GM21723 (cell line): ENCODE results near the gene CFI.

Experiments
- ATAC-seq: cut with Tn5 transposase; IDR thresholded peaks from one replicate; pipeline ENCODE4 v1.9.1; 2021; ENCODE audit warnings: mild to moderate bottlenecking, moderate library complexity; ENCODE audit not compliant: unreplicated experiment

CFI gene

DNA sequence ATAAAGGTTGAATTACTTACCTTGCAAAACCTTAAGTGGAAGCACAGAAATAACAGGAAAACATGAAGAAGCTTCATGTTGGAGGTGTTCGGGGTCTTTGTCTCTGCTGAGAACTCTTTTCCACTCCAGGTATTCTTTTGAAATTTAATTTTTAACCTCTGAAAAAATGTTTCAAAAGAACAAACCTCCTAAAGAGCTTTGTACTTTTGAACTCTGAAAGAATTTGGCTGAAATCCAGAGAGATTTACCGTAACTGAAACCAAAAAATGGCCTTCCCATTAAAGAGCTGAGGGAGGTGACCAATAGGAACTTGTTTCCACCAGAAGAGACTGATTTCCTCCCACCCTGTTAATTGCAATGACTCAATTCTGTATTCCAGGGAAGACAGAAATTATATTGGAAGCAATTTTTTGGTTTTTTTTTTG lies at the start of gene CFI:
Gene CFI, minus strand, starts transcription at position 105 of the 425 bp plus-strand sequence. Its CDS starts 28 bp downstream, at position 77.
- no peak for ATAC-seq

DNA sequence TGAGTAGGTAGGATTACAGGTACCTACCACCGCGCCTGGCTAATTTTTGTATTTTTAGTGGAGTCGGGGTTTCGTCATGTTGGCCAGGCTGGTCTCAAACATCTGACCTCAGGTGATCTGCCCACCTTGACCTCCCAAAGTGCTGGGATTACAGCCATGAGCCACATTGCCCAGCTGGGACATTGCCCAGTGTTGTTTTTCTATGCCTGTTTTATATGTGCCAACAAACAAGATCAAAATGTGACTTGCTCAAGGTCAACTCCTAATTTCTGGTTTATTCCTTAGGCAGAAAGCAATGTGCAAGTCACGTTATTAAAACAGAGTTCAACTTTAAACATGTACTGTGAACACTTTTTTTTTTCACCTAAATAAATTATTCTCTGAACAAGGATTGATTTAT lies 48.8 kb upstream of the CFI start:
- ATAC-seq, result no peak

DNA sequence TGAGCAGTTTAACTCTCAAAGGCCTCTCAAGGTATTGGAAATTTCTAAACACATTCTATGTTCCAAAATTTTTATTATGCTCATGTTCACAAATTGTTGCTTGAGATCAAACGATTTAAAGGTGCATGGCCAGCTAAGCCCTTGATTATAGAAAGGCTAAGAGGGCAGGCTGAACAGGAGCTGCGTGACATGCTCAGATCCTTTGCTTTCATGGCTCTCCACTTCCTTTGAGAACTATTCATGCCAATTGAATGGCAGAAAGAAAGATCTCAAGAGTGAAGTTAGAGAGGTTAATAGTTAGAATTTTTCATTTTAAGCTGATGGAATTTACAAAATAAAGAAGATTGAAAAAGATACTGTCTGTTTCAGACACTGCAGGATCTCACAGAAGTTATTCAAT lies 46.7 kb upstream of the CFI start:
- ATAC-seq, result no peak

DNA sequence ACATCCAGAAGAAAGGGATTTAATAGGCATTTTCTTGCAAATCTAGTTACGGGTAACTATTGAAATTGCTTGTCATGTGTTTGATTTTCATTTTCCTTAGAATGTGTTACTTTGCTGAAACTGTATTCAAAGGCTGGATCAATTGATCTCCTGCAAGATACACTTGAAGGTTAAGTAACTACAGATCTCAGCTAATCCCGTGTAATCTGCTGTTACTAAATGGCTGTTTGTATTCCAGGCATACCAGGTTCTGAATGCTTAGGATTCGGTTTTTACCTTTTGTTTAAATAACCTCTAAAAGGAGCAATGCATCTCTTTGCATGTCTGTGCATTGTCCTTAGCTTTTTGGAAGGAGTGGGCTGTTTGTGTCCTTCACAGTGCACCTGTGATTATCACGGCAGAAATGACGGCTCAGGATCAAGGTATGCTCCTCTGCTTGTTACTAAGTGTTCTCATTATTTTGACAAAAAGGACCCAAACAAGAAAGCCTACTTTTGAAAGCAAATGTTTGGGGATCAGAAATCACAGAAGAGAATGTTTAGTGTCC lies 46.2 kb upstream of the CFI start, which contains the start of gene LRIT3:
Gene LRIT3, plus strand, starts transcription at position 212 of the 547 bp plus-strand sequence. Its CDS starts 95 bp downstream, at position 307.
- no peak for ATAC-seq

DNA sequence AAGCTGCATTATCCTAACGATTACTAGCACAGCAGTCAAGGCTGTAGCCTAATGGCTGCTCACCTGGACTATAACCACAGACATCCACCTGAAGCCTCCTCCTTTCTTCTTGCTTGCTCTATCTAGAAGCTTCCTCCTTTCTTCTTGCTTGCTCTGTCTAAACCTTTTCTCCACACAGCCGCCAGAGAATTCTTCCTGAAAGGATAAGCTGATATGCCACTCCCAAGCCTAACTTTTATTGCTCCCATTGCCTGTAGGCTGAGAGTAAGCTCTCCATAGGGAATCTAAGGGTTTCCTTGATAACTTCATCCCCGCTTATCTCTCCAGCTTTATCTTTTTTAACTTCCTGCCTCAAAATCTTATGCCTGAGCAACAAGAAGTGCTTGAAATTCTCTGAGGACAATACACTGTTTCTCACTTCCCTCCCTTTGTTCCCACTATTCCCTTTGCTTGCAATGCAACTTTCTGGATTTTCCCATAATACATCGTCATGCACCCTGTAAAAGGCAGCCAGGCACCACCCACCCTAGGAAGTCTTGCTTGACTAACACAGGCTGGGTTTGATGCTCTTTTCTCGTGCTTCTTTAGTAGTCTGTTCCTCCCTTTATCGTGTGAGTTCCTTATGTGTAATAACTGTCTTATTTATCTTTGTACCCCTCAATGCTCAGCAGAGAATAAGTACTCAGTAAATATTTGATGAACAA lies 44.7 kb upstream of the CFI start:
- ATAC-seq, result no peak

DNA sequence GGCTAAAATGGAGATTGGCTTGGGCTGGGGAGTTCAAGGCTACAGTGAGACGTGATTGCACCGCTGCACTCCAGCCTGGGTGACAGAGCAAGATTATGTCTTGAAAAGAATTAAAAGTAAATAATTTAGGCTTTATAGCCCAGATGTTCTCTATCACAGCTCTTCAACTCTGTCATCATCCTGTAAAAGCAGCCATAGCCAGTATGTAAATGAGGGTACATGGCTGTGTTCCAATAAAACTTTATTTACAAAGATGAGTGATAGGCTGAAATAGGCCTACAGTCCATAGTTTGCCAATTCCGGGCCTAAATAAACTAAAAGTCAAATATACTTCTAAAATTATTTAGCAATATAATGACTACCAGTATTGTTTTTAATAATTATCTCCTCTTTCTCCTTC lies 35.2 kb upstream of the CFI start:
- ATAC-seq, result no peak

DNA sequence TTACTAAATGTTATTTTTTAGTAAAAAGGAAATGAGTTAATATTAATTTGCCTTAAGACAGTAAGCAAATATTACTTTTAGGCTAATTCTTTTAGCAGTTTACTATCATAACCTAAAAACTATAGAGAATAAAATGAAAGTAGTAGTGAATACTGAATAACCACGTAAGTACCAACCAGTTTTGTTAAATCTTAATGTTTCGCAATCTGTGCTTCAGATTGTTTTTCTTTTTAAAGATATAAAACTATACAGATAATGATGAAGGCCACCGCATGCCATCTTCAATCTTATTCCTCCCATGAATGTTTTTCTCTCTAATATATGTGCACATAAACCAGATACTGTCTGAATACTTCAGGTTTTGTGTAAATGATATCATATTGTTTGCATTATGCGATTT lies 32.0 kb upstream of the CFI start:
- no peak for ATAC-seq

DNA sequence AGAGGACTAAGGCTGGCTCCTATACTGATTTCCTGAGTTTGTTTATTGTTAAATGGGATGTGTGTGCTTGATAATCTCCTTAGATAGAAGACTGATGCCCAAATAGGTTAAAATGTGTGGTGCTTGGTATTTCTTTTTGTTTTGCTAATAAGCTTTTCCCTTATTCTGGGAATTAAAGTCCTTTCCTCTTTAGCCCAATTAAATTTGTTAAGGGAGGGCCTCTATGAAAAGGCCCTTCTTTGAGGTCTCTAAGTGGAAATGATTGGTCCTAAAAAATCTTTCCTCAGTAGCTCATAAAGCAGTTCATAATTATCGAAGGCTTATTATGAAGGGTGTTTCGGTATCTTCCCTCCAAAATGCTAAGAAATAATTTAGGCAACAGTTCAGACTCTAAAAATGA lies 25.9 kb upstream of the CFI start, which contains the start of gene RRH:
Gene RRH, plus strand, starts transcription at position 301 of the 400 bp plus-strand sequence. Its CDS starts 56 bp downstream, at position 357.
- ATAC-seq, result no peak

DNA sequence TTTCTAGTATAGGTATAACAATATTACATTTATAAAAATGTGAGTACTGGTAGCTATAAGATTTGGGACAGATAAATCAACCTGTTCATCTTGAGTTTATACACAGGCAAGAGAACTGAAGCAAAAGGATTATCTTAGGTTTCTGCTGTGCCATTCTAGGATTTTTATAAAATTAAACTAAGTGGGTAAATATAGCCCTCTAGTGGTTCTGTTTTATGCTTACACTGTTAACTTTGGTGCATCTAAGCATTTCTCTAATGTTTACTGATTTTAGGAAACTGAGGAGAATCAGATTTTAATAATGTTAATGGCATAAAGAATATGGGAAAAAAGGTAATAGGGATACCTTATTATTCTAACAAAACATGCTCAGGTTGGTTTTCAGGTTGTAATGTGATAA lies 24.9 kb upstream of the CFI start:
- ATAC-seq, result peak; percentile 77

DNA sequence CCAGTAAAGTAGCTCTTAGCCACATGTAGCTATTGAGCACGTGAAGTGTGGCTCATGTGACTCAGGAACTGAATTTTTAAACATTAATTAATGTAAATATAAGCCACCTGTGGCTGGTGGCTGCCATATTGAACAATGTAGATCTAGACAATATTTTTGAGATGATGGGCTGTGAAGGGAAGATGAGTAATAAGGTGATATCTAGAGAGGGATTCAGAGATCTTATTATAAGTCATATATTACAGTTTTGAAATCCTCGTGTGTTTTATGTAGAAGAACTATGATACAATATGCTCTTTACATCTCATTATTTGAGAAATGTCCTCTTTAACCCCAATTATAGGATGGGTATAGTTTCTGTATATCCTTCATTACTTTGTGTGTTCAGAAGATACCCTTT lies 19.4 kb upstream of the CFI start:
- no peak for ATAC-seq

DNA sequence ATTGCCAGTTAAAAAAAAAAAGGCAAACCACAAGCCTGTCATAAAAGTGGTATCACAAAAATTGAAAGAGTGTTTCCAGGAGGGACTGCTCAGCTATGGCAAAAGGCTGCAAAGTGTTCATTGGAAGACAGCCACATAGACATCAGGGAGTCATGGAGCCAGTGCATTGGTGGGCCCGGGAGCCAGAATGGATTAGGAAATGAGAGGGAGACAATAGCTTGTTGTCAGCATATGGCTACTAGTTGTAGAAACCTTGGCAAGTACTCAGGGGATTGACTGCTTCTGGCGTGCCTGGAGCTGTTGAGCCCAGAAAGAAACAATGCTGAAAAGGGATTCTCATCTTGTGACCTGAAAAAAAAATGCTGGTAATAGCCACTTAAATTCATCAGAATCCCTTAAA lies 18.8 kb upstream of the CFI start:
- no peak for ATAC-seq

DNA sequence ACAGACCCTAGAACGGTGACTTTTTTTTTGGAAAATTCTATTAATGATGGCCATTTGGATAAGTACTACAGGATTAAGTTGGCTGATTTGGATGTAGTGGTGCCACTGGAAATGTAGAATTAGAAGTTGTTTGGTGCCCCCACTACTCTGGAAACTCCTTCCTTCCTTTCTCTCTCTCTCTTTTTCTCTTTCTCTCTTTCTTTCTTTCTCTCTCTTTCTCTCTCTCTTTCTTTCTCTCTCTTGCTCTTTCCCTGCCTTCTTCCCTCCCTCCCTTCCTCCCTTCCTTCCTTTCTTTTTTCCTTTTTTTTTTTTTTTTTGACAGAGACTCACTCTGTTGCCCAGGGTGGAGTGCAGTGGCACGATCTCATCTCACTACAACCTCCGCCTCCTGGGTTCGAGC lies 16.5 kb upstream of the CFI start:
- ATAC-seq, result no peak

DNA sequence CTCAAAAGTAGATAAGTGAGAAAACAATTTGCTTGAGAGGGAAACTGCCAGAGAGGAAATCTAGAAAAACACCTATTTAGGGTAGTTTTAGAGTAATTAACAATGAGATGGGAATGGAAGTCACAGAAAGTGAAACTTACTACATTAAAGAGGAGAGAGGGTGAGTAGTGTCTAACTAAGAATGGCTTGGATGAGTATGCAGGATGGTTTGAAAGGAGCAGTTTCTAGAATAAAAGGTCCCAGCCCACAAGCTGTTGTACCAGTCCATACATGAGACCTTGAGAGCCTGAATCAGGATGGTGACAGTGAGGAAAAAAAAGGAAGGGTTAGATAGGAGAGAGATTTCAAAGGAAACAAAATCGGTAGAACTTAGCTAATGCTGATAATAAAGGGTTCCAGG lies 15.1 kb upstream of the CFI start:
- no peak for ATAC-seq

DNA sequence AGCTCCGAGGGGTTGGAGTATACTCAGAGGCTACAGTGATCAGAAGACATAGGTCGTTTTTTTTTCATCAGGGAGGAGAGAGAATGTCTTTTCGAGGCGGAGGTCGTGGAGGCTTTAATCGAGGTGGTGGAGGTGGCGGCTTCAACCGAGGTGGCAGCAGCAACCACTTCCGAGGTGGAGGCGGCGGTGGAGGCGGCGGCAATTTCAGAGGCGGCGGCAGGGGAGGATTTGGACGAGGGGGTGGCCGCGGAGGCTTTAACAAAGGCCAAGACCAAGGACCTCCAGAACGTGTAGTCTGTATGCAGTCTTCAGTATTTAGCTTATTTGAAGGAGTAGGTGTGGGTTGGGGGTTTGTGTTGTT lies 14.3 kb upstream of the CFI start:
- ATAC-seq, result no peak

DNA sequence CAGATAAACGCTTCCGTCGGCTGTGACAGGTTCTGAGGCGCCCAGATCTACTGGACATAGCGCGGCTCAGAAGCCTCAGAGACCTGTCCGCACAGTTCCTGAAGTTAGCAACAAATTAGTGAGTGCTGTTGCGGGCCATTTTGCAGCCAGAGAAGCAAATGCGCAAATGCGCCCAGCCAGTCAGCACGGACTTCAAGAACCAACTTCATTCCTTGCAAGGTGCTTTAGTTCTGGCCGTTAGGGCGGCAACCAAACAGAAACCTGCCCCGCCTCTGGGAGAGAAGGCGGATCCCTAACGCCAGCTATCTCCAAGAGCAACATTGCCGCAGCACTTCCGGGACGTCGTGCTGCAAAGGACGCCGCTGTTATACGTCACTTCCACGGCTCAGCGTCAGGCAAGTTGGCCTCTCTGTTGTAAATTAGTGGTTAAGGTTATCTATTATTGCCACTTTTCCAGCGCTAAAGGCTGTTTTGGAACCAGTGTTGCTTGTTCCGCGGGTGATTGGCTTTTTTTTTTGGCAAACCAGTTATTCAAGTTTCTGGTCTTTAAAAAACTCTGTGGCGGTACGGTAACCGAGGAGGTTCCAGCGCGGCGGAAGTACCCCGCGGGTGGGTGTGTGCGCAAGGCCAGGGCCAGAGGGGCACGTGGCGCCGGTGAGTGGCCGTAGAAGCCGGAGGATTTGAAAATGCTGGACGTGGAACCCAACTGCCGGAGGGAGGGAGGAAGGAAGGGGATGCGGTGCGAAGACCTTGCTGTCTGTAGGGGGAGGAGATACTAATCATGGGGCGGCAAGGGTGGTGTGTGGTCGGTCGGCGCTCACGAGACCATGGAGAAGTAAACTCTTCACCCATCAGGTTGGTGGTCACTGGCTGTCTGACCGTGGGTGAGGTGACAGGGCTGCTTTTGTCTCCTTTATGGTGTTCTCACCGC lies 13.6 kb upstream of the CFI start, which contains the start of gene GAR1:
Gene GAR1, plus strand, starts transcription at position 612 of the 931 bp plus-strand sequence. CDS start 403 bp downstream, outside the sequence.
- ATAC-seq, result peak; percentile 99

DNA sequence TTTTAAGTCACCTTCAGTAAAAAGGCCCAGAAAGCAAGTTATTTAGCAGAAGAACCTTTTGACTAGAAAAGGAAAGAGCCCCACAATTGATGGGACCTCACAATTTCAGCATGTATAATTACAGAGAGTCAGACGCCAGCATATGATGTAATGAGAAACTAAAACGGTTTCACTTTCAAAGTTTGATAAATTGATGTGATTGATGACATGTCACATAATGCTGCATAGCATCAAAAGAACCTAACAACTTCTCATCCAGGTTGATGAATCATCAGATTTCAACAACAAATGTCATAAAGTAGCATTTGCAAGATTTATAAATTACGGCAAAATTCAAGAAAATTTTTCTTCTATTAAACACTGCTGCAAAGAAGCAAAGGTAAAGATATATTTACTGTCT lies 9.9 kb upstream of the CFI start:
- no peak for ATAC-seq

DNA sequence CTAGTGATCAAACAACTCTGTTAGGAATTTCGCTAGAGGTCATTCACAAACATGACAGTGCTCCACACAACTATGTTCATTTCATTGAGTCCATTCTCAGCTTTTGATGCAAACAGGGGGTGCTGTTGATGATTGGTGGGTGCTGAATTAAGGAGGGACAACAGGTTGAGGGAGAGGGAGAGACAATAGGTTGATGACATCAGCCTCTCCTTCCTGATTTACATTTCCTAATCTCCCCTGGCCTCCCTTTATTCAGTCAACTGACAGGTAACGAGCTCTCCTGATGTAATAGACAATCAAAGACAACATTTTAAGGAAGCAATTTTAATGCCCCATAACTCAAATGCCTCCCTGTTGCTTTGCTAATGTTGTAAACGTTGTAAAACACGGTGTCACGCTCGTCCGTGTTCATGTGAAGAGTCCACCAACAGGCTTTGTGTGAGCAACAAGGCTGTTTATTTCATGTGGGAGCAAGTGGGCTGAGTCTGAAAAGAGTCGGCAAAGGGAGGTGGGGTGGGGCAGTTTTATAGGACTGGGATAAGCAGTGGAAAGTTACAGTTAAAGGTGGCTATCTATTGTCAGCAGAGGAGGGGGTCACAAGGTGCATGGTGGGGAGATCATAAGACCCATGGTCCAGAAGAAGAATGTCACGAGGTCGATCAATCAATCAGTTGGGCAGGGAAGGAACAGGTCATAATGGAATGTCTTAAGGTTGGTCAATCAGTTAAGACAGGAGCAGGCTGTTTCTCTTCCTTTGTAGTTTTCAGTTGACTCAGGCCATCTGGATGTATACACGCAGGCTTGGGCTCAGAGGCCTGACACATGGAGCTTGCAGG lies 9.0 kb upstream of the CFI start:
- ATAC-seq, result no peak

DNA sequence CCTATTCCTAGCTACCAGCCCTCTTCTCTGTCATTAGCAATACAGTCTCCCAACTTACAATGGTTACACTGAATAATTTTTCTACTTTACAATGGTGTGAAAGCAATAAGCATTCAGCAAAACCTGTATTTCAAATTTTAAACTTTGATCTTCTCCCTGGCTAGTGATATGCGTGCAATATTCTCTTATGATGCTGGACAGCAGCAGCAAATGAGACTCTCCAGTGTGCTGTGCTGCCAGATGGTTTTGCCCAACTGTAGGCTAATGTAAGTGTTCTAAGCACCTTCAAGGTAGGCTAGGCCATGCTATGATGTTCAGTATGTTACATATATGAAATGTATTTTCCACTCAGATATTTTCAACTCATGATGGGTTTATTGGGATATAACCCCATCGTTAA lies 7.9 kb upstream of the CFI start:
- no peak for ATAC-seq

DNA sequence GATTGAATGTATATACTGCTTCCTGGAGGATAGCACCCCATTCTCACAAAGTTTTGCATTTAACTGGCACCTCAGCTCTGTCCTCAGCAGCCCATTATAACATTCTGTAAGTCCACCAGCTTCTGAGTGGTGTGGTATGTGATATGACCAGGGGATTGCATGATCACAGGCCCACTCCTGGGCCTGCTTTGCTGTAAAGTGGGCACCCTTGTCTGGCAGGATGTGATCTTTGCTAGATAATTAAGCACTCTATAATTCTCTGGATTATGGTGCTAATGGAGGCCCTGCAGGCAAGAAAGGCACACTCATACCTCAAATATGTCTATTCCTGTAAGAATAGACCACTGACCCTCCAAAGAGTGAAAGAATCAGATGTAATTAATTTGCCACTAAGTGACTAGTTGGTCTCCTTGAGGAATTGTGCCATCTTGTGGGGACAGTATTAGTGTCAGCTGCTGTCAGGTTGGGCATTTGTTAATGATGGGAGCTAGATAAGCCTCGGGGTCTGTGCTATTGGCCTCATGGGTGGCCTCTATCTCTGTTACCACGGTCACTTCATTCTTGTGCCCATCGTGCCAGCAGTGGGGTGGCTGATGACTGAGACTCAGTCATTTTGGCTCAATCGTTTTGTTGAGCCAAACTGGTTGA lies 2.2 kb upstream of the CFI start:
- ATAC-seq, result peak; percentile 65

DNA sequence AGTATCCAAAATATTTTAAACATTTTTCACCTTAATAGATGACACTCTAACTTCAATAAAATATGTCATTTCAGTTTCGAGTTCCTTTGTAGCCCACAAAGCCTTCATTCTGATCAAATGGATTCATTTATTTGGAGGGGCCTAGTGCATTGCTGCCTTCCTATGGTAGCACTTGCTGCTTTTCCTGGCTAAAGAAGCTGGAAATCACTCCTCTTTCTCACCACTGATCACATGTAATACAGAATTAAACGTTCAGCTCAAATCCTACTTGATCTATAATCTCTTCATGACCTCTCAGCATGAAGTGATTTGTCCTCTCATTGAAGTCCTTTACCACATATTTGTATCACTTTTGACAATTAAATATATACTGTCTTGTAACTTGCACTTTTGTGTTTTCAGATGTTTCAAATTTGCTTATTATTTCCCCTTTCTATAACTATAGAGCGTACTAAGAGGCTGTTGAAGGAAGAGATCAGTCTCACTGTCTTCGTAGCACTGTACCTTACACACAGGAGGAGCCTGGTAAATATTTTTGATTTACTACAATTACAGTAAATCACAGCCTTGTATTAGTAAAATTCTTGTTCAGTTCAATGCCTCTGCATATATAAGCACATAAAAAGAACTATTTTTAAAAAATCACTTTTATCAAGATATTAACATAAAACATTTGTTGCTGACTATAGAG lies 555 bp downstream of the CFI start:
- ATAC-seq, result no peak
